ENCODE results near the gene AKAP6.

AKAP6 gene

DNA sequence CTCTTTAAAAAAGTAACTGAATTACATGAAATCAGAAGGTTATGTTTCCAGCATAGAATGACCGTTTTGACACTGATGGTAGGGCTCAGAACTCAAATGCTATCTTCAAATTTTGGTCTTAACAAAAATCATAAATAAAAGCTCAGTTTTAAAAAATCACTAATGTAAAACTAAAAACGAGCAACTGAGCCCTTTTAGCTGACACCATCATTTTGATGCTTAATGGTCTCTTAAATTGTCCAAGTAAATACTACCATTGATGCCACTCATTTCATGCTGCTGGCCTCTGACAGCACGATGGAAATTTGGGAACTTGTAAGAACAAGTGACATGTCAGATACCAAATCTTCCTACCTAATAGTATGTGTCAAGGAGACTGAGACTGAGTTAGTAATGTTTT, 205.0 kb downstream of the AKAP6 start:
- TF ChIP-seq, protein P1, sequence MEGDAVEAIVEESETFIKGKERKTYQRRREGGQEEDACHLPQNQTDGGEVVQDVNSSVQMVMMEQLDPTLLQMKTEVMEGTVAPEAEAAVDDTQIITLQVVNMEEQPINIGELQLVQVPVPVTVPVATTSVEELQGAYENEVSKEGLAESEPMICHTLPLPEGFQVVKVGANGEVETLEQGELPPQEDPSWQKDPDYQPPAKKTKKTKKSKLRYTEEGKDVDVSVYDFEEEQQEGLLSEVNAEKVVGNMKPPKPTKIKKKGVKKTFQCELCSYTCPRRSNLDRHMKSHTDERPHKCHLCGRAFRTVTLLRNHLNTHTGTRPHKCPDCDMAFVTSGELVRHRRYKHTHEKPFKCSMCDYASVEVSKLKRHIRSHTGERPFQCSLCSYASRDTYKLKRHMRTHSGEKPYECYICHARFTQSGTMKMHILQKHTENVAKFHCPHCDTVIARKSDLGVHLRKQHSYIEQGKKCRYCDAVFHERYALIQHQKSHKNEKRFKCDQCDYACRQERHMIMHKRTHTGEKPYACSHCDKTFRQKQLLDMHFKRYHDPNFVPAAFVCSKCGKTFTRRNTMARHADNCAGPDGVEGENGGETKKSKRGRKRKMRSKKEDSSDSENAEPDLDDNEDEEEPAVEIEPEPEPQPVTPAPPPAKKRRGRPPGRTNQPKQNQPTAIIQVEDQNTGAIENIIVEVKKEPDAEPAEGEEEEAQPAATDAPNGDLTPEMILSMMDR (IDR thresholded peaks at IDR 0.05) = no peak

DNA sequence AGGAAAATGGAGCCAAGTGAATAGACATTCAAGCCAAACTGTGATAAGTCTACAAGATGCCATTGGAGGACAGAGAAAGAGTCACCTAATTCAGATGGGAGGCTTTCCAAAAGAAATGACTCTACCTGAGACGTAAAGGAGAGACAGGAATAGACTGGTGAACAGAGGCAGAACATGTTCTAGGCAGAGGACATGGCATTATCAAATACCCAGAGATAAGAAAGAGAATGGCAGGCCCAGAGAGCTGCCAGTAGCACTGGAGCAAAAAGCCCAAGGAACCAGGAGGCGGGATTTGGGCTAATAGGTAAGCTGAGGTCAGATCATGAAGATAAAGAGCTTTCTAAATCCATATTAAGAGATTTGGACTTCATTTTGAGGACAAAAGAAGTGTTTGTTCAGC, 207.1 kb downstream of the AKAP6 start:
- TF ChIP-seq, protein P1 (IDR thresholded peaks at IDR 0.05) = no peak

DNA sequence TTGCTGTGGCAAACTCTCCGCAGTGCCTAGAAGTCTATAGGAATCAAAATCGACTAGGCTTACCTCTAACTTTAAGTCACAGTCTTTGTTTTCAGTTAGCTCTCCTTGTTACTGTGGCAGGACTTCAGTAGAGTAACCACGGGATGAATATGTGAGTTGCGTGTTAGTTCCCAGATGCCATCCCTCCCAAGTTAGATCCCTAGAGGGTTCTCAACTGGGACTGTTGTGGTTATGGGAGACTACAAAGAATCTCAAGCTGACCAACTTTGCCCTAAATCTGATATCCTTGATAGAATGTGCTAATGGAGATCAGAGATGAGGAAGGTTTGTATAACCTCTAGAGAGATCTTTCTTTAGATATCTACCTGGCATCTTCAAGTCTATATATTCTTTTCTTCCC, 208.1 kb downstream of the AKAP6 start:
- TF ChIP-seq, protein P1 (IDR thresholded peaks at IDR 0.05) = no peak

DNA sequence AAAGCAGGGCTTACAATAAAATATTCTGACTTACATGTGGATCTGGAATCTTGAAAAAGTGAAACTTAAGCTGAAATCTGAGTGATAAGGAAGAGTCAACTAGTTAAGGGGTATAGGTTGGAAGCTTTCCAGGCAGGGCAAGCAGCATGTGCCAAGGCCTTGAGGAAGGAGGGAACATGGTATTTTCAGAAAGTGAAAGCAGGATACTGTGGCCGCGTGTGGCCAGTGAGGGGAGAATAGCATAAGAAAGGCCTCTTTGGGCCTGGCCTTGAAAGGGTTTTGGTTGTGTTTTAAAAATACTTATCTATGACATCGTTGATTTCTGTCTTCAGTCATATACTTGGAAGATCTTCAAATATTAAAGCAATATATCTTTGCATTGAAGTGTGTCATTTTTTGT, 213.4 kb downstream of the AKAP6 start:
- TF ChIP-seq, protein P1 (IDR thresholded peaks at IDR 0.05) = no peak

DNA sequence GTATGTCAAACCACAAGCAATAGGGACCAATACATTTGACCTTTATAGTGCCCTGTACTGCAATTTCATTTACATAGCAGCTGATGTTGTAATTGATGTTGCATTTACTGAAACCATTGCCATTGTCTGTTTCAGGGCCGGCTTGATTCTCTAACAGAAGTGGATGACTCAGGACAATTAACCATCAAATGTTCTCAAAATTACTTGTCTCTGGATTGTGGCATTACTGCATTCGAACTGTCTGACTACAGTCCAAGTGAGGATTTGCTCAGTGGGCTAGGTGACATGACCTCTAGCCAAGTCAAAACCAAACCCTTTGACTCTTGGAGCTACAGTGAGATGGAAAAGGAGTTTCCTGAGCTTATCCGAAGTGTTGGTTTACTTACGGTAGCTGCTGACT, 216.0 kb downstream of the AKAP6 start:
- TF ChIP-seq, protein P1 (IDR thresholded peaks at IDR 0.05) = no peak

DNA sequence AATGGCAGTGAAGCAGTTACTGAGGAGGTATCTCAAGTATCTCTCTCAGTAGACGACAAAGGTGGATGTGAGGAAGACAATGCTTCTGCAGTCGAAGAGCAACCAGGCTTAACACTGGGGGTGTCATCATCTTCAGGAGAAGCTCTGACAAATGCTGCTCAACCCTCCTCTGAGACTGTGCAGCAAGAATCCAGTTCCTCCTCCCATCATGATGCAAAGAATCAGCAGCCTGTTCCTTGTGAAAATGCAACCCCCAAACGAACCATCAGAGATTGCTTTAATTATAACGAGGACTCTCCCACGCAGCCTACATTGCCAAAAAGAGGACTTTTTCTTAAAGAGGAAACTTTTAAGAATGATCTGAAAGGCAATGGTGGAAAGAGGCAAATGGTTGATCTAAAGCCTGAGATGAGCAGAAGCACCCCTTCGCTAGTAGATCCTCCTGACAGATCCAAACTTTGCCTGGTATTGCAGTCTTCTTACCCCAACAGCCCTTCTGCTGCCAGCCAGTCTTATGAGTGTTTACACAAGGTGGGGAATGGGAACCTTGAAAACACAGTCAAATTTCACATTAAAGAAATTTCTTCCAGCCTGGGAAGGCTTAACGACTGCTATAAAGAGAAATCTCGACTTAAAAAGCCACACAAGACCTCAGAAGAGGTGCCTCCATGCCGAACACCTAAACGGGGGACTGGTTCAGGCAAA, 216.6 kb downstream of the AKAP6 start:
- TF ChIP-seq, protein P1 (IDR thresholded peaks at IDR 0.05) = no peak

DNA sequence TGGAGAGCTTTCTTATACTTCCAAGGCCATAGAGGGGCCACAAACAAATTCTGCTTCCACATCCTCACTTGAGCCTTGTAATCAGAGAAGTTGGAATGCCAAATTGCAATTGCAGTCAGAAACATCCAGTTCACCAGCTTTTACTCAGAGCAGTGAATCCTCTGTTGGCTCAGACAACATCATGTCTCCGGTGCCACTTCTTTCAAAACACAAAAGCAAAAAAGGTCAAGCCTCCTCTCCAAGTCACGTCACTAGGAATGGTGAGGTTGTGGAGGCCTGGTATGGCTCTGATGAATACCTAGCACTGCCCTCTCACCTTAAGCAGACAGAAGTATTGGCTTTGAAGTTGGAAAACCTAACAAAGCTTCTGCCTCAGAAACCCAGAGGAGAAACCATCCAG, 217.1 kb downstream of the AKAP6 start:
- TF ChIP-seq, protein P1 (IDR thresholded peaks at IDR 0.05) = no peak

DNA sequence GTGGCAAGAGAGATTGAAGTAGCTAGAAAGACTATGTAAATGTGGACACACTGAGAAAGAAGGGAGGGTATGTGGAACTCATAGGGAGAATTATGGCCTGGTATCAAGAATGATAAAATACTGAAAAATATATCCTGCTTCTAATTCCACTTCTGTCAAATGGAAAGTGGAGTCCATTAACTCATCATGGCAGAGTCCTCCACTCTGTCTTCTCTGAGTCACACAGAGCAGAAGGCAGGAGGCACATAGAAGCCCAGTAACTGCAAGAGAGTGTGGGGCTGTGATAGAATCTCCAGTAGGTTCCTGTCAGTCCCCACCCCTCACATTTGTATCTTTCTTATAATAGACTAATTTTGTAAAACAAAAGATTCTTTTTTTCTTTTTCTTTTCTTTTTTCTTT, 223.7 kb downstream of the AKAP6 start:
- TF ChIP-seq, protein P1 (IDR thresholded peaks at IDR 0.05) = no peak
